HCT116 (cell line): ENCODE results near the gene ARMC3. TPM values are rescaled to one million over a fixed set of nuclear protein-coding genes. Genes with fewer than 3 reads are reported as not detected.

Source experiments
- ATAC-seq: fragments of 200-7000 bp; cut with Tn5 transposase; 2 replicates; pipeline ENCODE4 v1.9.1; 2020; ENCODE audit warnings: mild to moderate bottlenecking, moderate library complexity
- BruUV-seq: library from RNA; stranded (reverse); fragments of 400-500 nt; replicated peaks from 2 replicates; lab custom pipeline; 2021; lab: Mats Ljungman, UMichigan
- CTCF ChIA-PET: fragments of 300-600 bp; sonication (Branson Sonifier 250); formaldehyde crosslinking; loops from one replicate; lab custom pipeline; 2021; ENCODE audit warnings: antibody characterized with exemption; lab: Charles Lee
- POLR2A ChIA-PET: fragments of 300-600, 350-600 bp; sonication (Branson Sonifier 250); formaldehyde crosslinking; loops from one replicate; lab custom pipeline; 2021; ENCODE audit warnings: antibody characterized with exemption; lab: Charles Lee
- RAD21 ChIA-PET, 2 experiments: fragments of 300-600 bp; sonication (Branson Sonifier 250); formaldehyde crosslinking; loops; one replicate each; lab custom pipeline; 2023; ENCODE audit warnings: low total read pairs in 2 of 2; ENCODE audit not compliant: uncharacterized antibody in 2 of 2, unreplicated experiment in 2 of 2, low non-redundant PET in 1 of 2; lab: Charles Lee
- DNase-seq: peaks from one replicate; pipeline ENCODE4 v3.0.0-alpha.2; 2010; ENCODE audit warnings: low read depth, low spot score
- H2AFZ ChIP-seq: fragments of 200-600 bp; shearing (Covaris generic), sonication (generic); 2 replicates; pipeline ENCODE4 v1.6.1; 2017; ENCODE audit warnings: low read depth, mixed run types, mixed read lengths, antibody characterized with exemption, low read length; ENCODE audit not compliant: poor library complexity, severe bottlenecking
- H3K27ac ChIP-seq: 2 replicates; pipeline ENCODE4 v1.5.1; 2012; ENCODE audit warnings: low read depth, low read length
- H3K27me3 ChIP-seq: fragments of 200-600 bp; sonication (generic); 2 replicates; pipeline ENCODE4 v1.6.1; 2016; ENCODE audit warnings: mixed run types, low read length, mixed read lengths; ENCODE audit not compliant: insufficient read depth
- H3K36me3 ChIP-seq, 2 experiments: fragments of 200-500 bp in 1 of 2; fragments of 200-600 bp in 1 of 2; sonication (Bioruptor generic) in 1 of 2; sonication (generic) in 1 of 2; 2 replicates each; pipeline versions ENCODE4 v1.5.1 to v1.6.1; 2014 to 2016; ENCODE audit warnings: low read length in 2 of 2, inconsistent platforms in 1 of 2, mixed read lengths in 1 of 2, mixed run types in 1 of 2; ENCODE audit not compliant: insufficient read depth in 2 of 2, control insufficient read depth in 1 of 2
- H3K4me1 ChIP-seq, 2 experiments: fragments of 200-600 bp in 1 of 2; sonication (generic) in 1 of 2; 2 replicates each; pipeline versions ENCODE4 v1.5.1 to v1.6.1; 2012 to 2017; ENCODE audit warnings: low read length in 2 of 2, inconsistent platforms in 1 of 2, mild to moderate bottlenecking in 1 of 2, mixed read lengths in 1 of 2, mixed run types in 1 of 2, moderate library complexity in 1 of 2; ENCODE audit not compliant: insufficient read depth in 2 of 2, control insufficient read depth in 1 of 2
- H3K4me2 ChIP-seq: fragments of 200-600 bp; sonication (generic); 2 replicates; pipeline ENCODE4 v1.6.1; 2017; ENCODE audit warnings: mixed run types, low read length, mixed read lengths
- H3K4me3 ChIP-seq, 2 experiments: fragments of 200-600 bp in 1 of 2; sonication (generic) in 1 of 2; replicated peaks in 1 of 2; 2 replicates each; pipeline ENCODE4 v1.5.1; 2011 to 2016; ENCODE audit warnings: low read length in 2 of 2, control low read depth in 1 of 2, low read depth in 1 of 2, mild to moderate bottlenecking in 1 of 2, mixed read lengths in 1 of 2, mixed run types in 1 of 2
- H3K79me2 ChIP-seq: fragments of 200-600 bp; sonication (generic); 2 replicates; pipeline ENCODE4 v1.6.1; 2017; ENCODE audit warnings: mild to moderate bottlenecking, mixed run types, low read length, moderate library complexity, mixed read lengths; ENCODE audit not compliant: insufficient read depth
- H3K9ac ChIP-seq: fragments of 200-600 bp; sonication (generic); 2 replicates; pipeline ENCODE4 v1.6.1; 2016; ENCODE audit warnings: low read length, mixed read lengths
- H3K9me2 ChIP-seq: fragments of 200-600 bp; sonication (generic), shearing (Covaris generic); 2 replicates; pipeline ENCODE4 v1.6.1; 2017; ENCODE audit warnings: mixed run types, mild to moderate bottlenecking, moderate library complexity; ENCODE audit not compliant: insufficient read depth
- H3K9me3 ChIP-seq, 2 experiments: fragments of 200-500 bp in 1 of 2; fragments of 200-600 bp in 1 of 2; sonication (Bioruptor generic) in 1 of 2; sonication (generic) in 1 of 2; 2 replicates each; pipeline ENCODE4 v1.6.1; 2014 to 2017; ENCODE audit warnings: low read length in 2 of 2, mixed read lengths in 2 of 2, inconsistent platforms in 1 of 2, low read depth in 1 of 2, mild to moderate bottlenecking in 1 of 2, mixed run types in 1 of 2, moderate library complexity in 1 of 2; ENCODE audit not compliant: control insufficient read depth in 1 of 2, insufficient read depth in 1 of 2
- H4K20me1 ChIP-seq: fragments of 200-600 bp; sonication (generic), shearing (Covaris generic); 2 replicates; pipeline ENCODE4 v1.6.1; 2017; ENCODE audit warnings: mixed run types, mild to moderate bottlenecking, moderate library complexity; ENCODE audit not compliant: insufficient read depth
- CBX3 ChIP-seq: IDR thresholded peaks from 2 replicates; pipeline ENCODE4 v1.6.1; 2012; ENCODE audit warnings: low read depth
- CEBPB ChIP-seq: IDR thresholded peaks from 2 replicates; pipeline ENCODE4 v1.6.1; 2012; ENCODE audit warnings: low read depth
- CTCF ChIP-seq, 3 experiments: fragments of 200-600 bp in 1 of 3; sonication (generic) in 1 of 3; IDR thresholded peaks in 2 of 3; conservative IDR thresholded peaks in 1 of 3; 2 replicates each; pipeline ENCODE4 v1.5.1; 2012 to 2017; ENCODE audit warnings: low read depth in 2 of 3, low read length in 2 of 3, antibody characterized with exemption in 1 of 3, borderline replicate concordance in 1 of 3, control low read depth in 1 of 3, mild to moderate bottlenecking in 1 of 3, mixed read lengths in 1 of 3, mixed run types in 1 of 3, moderate library complexity in 1 of 3; ENCODE audit not compliant: insufficient read depth in 1 of 3
- EGR1 ChIP-seq: IDR thresholded peaks from 2 replicates; pipeline ENCODE4 v1.6.1; 2012; ENCODE audit warnings: low read depth
- EZH2 ChIP-seq: fragments of 200-600 bp; sonication (generic); IDR thresholded peaks from 2 replicates; pipeline ENCODE4 v1.6.1; 2017; ENCODE audit warnings: antibody characterized with exemption, mixed run types
- JUND ChIP-seq: IDR thresholded peaks from 2 replicates; pipeline ENCODE4 v1.6.1; 2012
- MAX ChIP-seq: IDR thresholded peaks from 2 replicates; pipeline ENCODE4 v1.6.1; 2012
- SP1 ChIP-seq: IDR thresholded peaks from 2 replicates; pipeline ENCODE4 v1.6.1; 2012; ENCODE audit warnings: low read depth
- SRF ChIP-seq: IDR thresholded peaks from 2 replicates; pipeline ENCODE4 v1.6.1; 2012; ENCODE audit warnings: low read depth
- ZBTB33 ChIP-seq: IDR thresholded peaks from 2 replicates; pipeline ENCODE4 v1.6.1; 2011; ENCODE audit warnings: mild to moderate bottlenecking, low read length, moderate library complexity; ENCODE audit not compliant: insufficient replicate concordance; ENCODE audit errors: extremely low read depth
- ZFX ChIP-seq: fragments of 450-650 bp; IDR thresholded peaks from 2 replicates; pipeline ENCODE4 v1.6.1; 2017
- ZNF274 ChIP-seq: fragments of 200-500 bp; sonication (Bioruptor generic); IDR thresholded peaks from 2 replicates; pipeline ENCODE4 v1.6.1; 2014; ENCODE audit warnings: mild to moderate bottlenecking, low read depth, low read length, inconsistent platforms
- intact Hi-C: fragments of 100-400 bp; cut with micrococcal nuclease; formaldehyde crosslinking; loops from 2 replicates; pipeline ENCODE4 v1.10.0; 2022
- total RNA-seq: library from RNA; stranded (reverse); gene quantifications from one replicate; pipeline ENCODE4 v1.2.1, GENCODE V29; 2021; ENCODE audit not compliant: unreplicated experiment

ARMC3 gene
- total RNA-seq, 1 experiment from 2014 or later, result 2.6 TPM

GRCh38 chr10:22990443-22990842, 62.6 kb downstream of the ARMC3 start:
- H3K79me2 ChIP-seq, result no peaks in the 10 kb centered on the region
- no peak for ATAC-seq
- no peak overlapping the region for H3K27ac ChIP-seq
- H3K4me2 ChIP-seq, result no peak overlapping the region
- peaks cover 0 to 16% of the 10 kb centered on the region in 2 experiments; a peak in 1 of 4 replicates for H3K4me1 ChIP-seq
- H3K9ac ChIP-seq, result no peak overlapping the region
- no peak overlapping the region for H2AFZ ChIP-seq
- no peaks in the 10 kb centered on the region for H3K36me3 ChIP-seq
- H3K27me3 ChIP-seq, result no peaks in the 10 kb centered on the region
- no peak overlapping the region for H3K4me3 ChIP-seq
- TF ChIP-seq SP1 (no peak), EZH2 (no peak), SRF (no peak), ZFX (no peak), CEBPB (no peak), EGR1 (no peak), JUND (no peak), CTCF (IDR thresholded peaks at IDR 0.05 in 2 of 3, conservative IDR thresholded peaks at IDR 0.05 in 1 of 3; ENCODE audit: borderline replicate concordance in 1 of 3, insufficient read depth in 1 of 3, low read depth in 2 of 3, low read length in 2 of 3) (no peak), ZNF274 (no peak), CBX3 (no peak), ZBTB33 (no peak), MAX (no peak)
- TF ChIP-seq, all 23 proteins: peak for 0
- ChIA-PET POLR2A (no interaction called here), CTCF (interaction anchor here (2.9 kb wide), 1 partner anchor 997 kb away, joined by 27 read pairs; no protein-coding TSS in a partner anchor), RAD21 (interaction anchor here in 1 of 2 experiments (1.1 kb wide), 1 partner anchor 997 kb away, joined by 3 read pairs; no protein-coding TSS in a partner anchor)
- no peak for DNase-seq
- intact Hi-C loops, result no loop called here
- no peaks in the 10 kb centered on the region for H3K9me2 ChIP-seq
- H4K20me1 ChIP-seq, result no peaks in the 10 kb centered on the region
- no TSS peak for BruUV-seq
- no peaks in the 10 kb centered on the region for H3K9me3 ChIP-seq
